OCI-LY1 (cell line): ENCODE data around the gene LYL1.

Experiments used
- H2AFZ ChIP-seq: fragments of 200-600 bp; sonication (generic), shearing (Covaris generic); 2 replicates; pipeline ENCODE4 v1.6.0; 2014; ENCODE audit warnings: antibody characterized with exemption, mild to moderate bottlenecking, low read length
- H3F3A ChIP-seq: fragments of 200-600 bp; sonication (generic), shearing (Covaris generic); 2 replicates; pipeline ENCODE4 v1.6.0; 2014; ENCODE audit warnings: mild to moderate bottlenecking, antibody characterized with exemption, low read length, moderate library complexity; ENCODE audit not compliant: insufficient read depth
- H3K27ac ChIP-seq: fragments of 200-600 bp; sonication (generic); 2 replicates; pipeline ENCODE4 v1.5.1; 2014; ENCODE audit warnings: low read length, mixed run types, mild to moderate bottlenecking, low read depth; ENCODE audit not compliant: poor library complexity, severe bottlenecking
- H3K27me3 ChIP-seq: fragments of 200-600 bp; sonication (generic); 2 replicates; pipeline ENCODE4 v1.6.0; 2014; ENCODE audit warnings: antibody characterized with exemption, mild to moderate bottlenecking, low read length, moderate library complexity; ENCODE audit not compliant: insufficient read depth
- H3K36me3 ChIP-seq: fragments of 200-600 bp; sonication (generic); 2 replicates; pipeline ENCODE4 v1.6.1; 2014; ENCODE audit warnings: mild to moderate bottlenecking, antibody characterized with exemption, low read length, moderate library complexity, mixed read lengths; ENCODE audit not compliant: insufficient read depth
- H3K4me1 ChIP-seq: fragments of 200-600 bp; sonication (generic); 2 replicates; pipeline ENCODE4 v1.5.1; 2014; ENCODE audit warnings: mild to moderate bottlenecking, low read length, moderate library complexity; ENCODE audit not compliant: insufficient read depth, severe bottlenecking
- H3K4me2 ChIP-seq: fragments of 200-600 bp; sonication (generic), shearing (Covaris generic); 2 replicates; pipeline ENCODE4 v1.6.1; 2014; ENCODE audit warnings: low read length
- H3K4me3 ChIP-seq: fragments of 200-600 bp; sonication (generic); 2 replicates; pipeline ENCODE4 v1.5.1; 2014; ENCODE audit warnings: low read length, low read depth, mild to moderate bottlenecking, mixed read lengths; ENCODE audit not compliant: poor library complexity, severe bottlenecking
- H3K79me2 ChIP-seq: fragments of 200-600 bp; shearing (Covaris generic); 2 replicates; pipeline ENCODE4 v1.6.1; 2016; ENCODE audit warnings: mixed run types, low read length, mixed read lengths; ENCODE audit not compliant: insufficient read depth
- H3K9ac ChIP-seq: fragments of 200-600 bp; sonication (generic), shearing (Covaris generic); 2 replicates; pipeline ENCODE4 v1.6.1; 2014; ENCODE audit warnings: mild to moderate bottlenecking, low read length, mixed read lengths
- H3K9me2 ChIP-seq: fragments of 200-600 bp; sonication (generic), shearing (Covaris generic); 2 replicates; pipeline ENCODE4 v1.6.1; 2014; ENCODE audit warnings: low read depth, mild to moderate bottlenecking, low read length, mixed read lengths
- H3K9me3 ChIP-seq: fragments of 200-600 bp; shearing (Covaris generic); 2 replicates; pipeline ENCODE4 v1.6.1; 2014; ENCODE audit warnings: low read length, mixed read lengths
- H4K20me1 ChIP-seq: fragments of 200-600 bp; sonication (generic), shearing (Covaris generic); 2 replicates; pipeline ENCODE4 v1.6.0; 2016; ENCODE audit warnings: mild to moderate bottlenecking, low read length; ENCODE audit not compliant: insufficient read depth
- EZH2 ChIP-seq: fragments of 200-600 bp; sonication (generic), shearing (Covaris generic); IDR thresholded peaks from 2 replicates; pipeline ENCODE4 v1.8.0; 2017; ENCODE audit warnings: borderline replicate concordance, mixed run types, mild to moderate bottlenecking, antibody characterized with exemption, low read length, moderate library complexity, mixed read lengths
- TF ChIP-seq, protein P1 (sequence below): fragments of 200-600 bp; sonication (generic), shearing (Covaris generic); IDR thresholded peaks from 2 replicates; pipeline ENCODE4 v1.5.1; 2017; ENCODE audit warnings: mild to moderate bottlenecking, antibody characterized with exemption, low read length, moderate library complexity, mixed read lengths

LYL1 gene

DNA sequence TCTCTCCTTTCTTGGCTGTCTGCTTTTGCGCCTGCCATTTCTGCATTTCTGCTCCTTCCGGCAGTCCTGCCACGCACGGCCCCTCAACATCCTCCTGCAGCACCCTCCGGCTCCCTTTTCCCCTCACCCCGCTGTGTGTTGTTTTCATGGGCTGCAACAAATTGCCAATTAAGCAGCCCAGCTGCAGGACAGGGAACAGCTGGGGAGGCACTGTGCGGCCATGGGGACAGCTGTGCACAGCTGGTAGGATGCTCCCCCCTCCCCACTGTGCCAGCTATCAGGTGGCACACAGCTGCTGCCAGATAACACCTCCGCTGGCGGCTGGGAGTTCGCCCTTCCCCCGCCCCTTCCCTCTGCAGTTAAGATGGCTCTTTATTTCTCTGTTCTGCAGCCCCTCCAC, 25.4 kb downstream of the LYL1 start:
- Histone ChIP-seq H3K4me2 (no peak overlapping the region), H4K20me1 (no peaks in the 10 kb centered on the region), H3K79me2 (no peaks in the 10 kb centered on the region), H3K27me3 (peaks cover 12% of the 10 kb centered on the region; the same call in 1 of the 2 replicates), H3K27ac (no peak overlapping the region), H3K9ac (no peak overlapping the region), H3F3A (no peaks in the 10 kb centered on the region), H3K9me3 (no peaks in the 10 kb centered on the region), H3K9me2 (no peaks in the 10 kb centered on the region), H3K4me1 (no peaks in the 10 kb centered on the region), H3K4me3 (no peak overlapping the region), H3K36me3 (no peaks in the 10 kb centered on the region), H2AFZ (no peak overlapping the region)
- TF ChIP-seq EZH2 = no peak
- TF ChIP-seq, protein P1, sequence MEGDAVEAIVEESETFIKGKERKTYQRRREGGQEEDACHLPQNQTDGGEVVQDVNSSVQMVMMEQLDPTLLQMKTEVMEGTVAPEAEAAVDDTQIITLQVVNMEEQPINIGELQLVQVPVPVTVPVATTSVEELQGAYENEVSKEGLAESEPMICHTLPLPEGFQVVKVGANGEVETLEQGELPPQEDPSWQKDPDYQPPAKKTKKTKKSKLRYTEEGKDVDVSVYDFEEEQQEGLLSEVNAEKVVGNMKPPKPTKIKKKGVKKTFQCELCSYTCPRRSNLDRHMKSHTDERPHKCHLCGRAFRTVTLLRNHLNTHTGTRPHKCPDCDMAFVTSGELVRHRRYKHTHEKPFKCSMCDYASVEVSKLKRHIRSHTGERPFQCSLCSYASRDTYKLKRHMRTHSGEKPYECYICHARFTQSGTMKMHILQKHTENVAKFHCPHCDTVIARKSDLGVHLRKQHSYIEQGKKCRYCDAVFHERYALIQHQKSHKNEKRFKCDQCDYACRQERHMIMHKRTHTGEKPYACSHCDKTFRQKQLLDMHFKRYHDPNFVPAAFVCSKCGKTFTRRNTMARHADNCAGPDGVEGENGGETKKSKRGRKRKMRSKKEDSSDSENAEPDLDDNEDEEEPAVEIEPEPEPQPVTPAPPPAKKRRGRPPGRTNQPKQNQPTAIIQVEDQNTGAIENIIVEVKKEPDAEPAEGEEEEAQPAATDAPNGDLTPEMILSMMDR = no peak

DNA sequence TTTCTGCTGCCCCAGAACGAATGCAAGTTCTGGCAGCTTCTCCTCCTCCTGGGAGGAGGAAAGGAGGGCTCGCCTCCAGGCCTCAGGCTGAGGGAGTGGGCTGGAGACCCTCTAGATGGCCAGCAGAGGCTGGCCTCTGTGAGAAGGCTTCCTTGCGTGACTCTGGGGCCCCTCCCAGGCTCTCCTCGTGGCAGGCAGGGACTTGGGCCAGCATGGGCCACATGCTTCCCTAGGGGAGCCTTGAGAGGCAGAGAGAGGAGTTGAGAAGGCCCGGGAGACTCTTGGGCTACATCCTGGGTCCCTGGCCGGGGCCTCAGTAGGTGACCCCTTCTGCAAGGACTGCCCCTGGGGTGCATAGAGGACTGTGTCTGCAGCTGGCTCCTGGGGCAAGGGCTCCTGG, 25.9 kb downstream of the LYL1 start:
- H3K27ac ChIP-seq = no peak overlapping the region
- H3K36me3 ChIP-seq = no peaks in the 10 kb centered on the region
- no peaks in the 10 kb centered on the region for H3K4me1 ChIP-seq
- H4K20me1 ChIP-seq = no peaks in the 10 kb centered on the region
- peaks cover 17% of the 10 kb centered on the region; the same call in 1 of the 2 replicates for H3K27me3 ChIP-seq
- H3K9me2 ChIP-seq = no peaks in the 10 kb centered on the region
- H3K4me2 ChIP-seq = no peak overlapping the region
- TF ChIP-seq EZH2 = no peak
- TF ChIP-seq, protein P1 = no peak
- H3K4me3 ChIP-seq = no peak overlapping the region
- H3K9ac ChIP-seq = no peak overlapping the region
- no peaks in the 10 kb centered on the region for H3F3A ChIP-seq
- no peak overlapping the region for H2AFZ ChIP-seq
- no peaks in the 10 kb centered on the region for H3K79me2 ChIP-seq
- H3K9me3 ChIP-seq = no peaks in the 10 kb centered on the region

DNA sequence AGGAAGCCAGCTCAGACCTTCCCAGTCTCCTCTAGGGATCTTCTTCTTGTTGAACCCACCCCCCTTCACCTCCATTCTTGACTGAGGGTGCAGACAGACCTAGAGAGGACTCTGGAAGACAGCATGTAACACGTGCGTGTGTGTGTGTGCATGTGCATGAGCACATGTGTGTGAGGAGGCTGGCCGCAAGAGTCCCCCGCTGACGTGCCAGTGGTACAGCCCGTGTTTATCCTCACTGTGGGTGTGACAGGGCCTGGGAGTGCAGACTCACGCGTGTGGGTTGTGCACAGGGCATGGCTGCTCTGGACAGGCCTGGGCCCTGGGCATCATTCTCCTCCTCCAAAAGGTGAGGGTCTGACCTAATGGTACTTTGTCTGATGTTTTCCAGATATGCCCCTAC, 26.3 kb downstream of the LYL1 start:
- no peaks in the 10 kb centered on the region for H3K36me3 ChIP-seq

More for the DNA sequence above, 26.3 kb downstream of the LYL1 start:
- Histone ChIP-seq H3K4me2 (no peak overlapping the region), H3K9ac (no peak overlapping the region), H3K9me3 (no peaks in the 10 kb centered on the region), H4K20me1 (no peaks in the 10 kb centered on the region), H3K27ac (no peak overlapping the region), H3F3A (no peaks in the 10 kb centered on the region), H3K4me1 (no peaks in the 10 kb centered on the region), H3K27me3 (peaks cover 20% of the 10 kb centered on the region; the same call in 1 of the 2 replicates), H2AFZ (no peak overlapping the region), H3K79me2 (no peaks in the 10 kb centered on the region), H3K9me2 (no peaks in the 10 kb centered on the region), H3K4me3 (no peak overlapping the region)
- TF ChIP-seq, protein P1 = no peak
- no peak for TF ChIP-seq EZH2
